ENCODE measurements around the gene PBXIP1. TPM values are rescaled to one million over a fixed set of nuclear protein-coding genes. Genes with fewer than 3 reads are reported as not detected.

The PBXIP1 gene
- total RNA-seq, 1 experiment from 2014 or later = 21.6 TPM

GRCh38 chr1:154925335-154926170, 30.3 kb downstream of the PBXIP1 start:
- Histone ChIP-seq H3K23me2 (ENCODE audit: insufficient read length, low read depth, low read length, poor library complexity, severe bottlenecking) (no peaks in the 10 kb centered on the region), H2BK12ac (ENCODE audit: insufficient read length, low read depth, low read length) (no peak overlapping the region), H3K27me3 (ENCODE audit: insufficient read depth, low read length) (no peaks in the 10 kb centered on the region), H3K27ac (ENCODE audit: insufficient read length, low read depth, low read length) (no peak overlapping the region), H3K9ac (ENCODE audit: extremely low read depth, insufficient read length, low read length) (no peak overlapping the region), H3K56ac (ENCODE audit: insufficient read length, low read depth, low read length) (no peak overlapping the region), H2BK20ac (ENCODE audit: low read depth, low read length, poor library complexity, severe bottlenecking) (no peak overlapping the region), H3T11ph (ENCODE audit: low read length) (no peak overlapping the region), H3K23ac (ENCODE audit: insufficient read length, low read depth, low read length) (no peak overlapping the region), H2AK5ac (ENCODE audit: insufficient read length, low read length) (no peak overlapping the region), H4K20me1 (ENCODE audit: control insufficient read depth, insufficient read depth, insufficient read length) (no peaks in the 10 kb centered on the region), H3K18ac (ENCODE audit: insufficient read length, low read depth, low read length) (no peak overlapping the region), H4K91ac (ENCODE audit: insufficient read length, low read depth, low read length) (no peak overlapping the region), H2BK15ac (ENCODE audit: low read depth, low read length) (no peak overlapping the region), H3K4me1 (ENCODE audit: insufficient read depth, low read length) (no peaks in the 10 kb centered on the region), H3K4me2 (ENCODE audit: insufficient read depth, insufficient read length, low read length) (no peak overlapping the region), H3K14ac (ENCODE audit: insufficient read depth, low read length) (no peak overlapping the region), H4K5ac (ENCODE audit: insufficient read length, low read depth, low read length) (no peak overlapping the region), H3K79me1 (ENCODE audit: insufficient read depth, low read depth, low read length, poor library complexity, severe bottlenecking) (no peaks in the 10 kb centered on the region), H2BK120ac (ENCODE audit: low read depth, low read length, poor library complexity, severe bottlenecking) (no peak overlapping the region), H2AFZ (ENCODE audit: low read length) (no peak overlapping the region), H3K9me3 (ENCODE audit: control insufficient read depth, low read depth, low read length) (no peaks in the 10 kb centered on the region), H2BK5ac (ENCODE audit: insufficient read length, low read length) (no peak overlapping the region), H4K8ac (replicated peaks; ENCODE audit: insufficient read length, low read depth, low read length) (no peak overlapping the region), H3K4ac (ENCODE audit: low read depth, low read length) (no peak overlapping the region), H3K79me2 (ENCODE audit: insufficient read depth, low read length) (no peaks in the 10 kb centered on the region)
- H3K9me3 Mint-ChIP-seq = no peaks in the 10 kb centered on the region
- peaks cover 3 to 50% (median 30%) of the 10 kb centered on the region in 3 experiments; a peak in 6 of 7 replicates for H3K36me3 Mint-ChIP-seq (ENCODE audit: insufficient read depth in 1 of 3, low read depth in 3 of 3)
- H3K4me1 Mint-ChIP-seq = no peaks in the 10 kb centered on the region
- no peaks in the 10 kb centered on the region for H3K27me3 Mint-ChIP-seq (ENCODE audit: low read depth)
- no peak overlapping the region; a peak in 1 of 7 replicates for H3K27ac Mint-ChIP-seq
- no peak for DNase-seq
- H3K4me3 Mint-ChIP-seq = no peak overlapping the region
- WGBS (ENCODE audit: extremely low coverage, insufficient read length, low lambda C conversion rate) = no CpG with 5 or more reads among the region's 3 CpGs
- TF ChIP-seq CTCF (conservative IDR thresholded peaks at IDR 0.05) = no peak

Data from H9 (cell line).